Measurements from ENCODE around the gene TMEM18.

Gene TMEM18

GRCh38 chr2:650343-651310 is 26.6 kb downstream of the TMEM18 start:
- no peak for DNase-seq

- no peak for DNase-seq
Observed at GRCh38 chr2:649426-650342, 27.5 kb downstream of the TMEM18 start.

- DNase-seq = no peak
Observed at GRCh38 chr2:648476-649424, 28.5 kb downstream of the TMEM18 start.

GRCh38 chr2:647691-648231 is 29.4 kb downstream of the TMEM18 start:
- no peak for DNase-seq

- DNase-seq = no peak
Observed at GRCh38 chr2:647003-647560, 30.1 kb downstream of the TMEM18 start.

- no peak for DNase-seq
Observed at GRCh38 chr2:644871-645270, 32.3 kb downstream of the TMEM18 start.

- DNase-seq = no peak
Observed at GRCh38 chr2:643761-644160, 33.4 kb downstream of the TMEM18 start.

GRCh38 chr2:643334-643733 is 33.9 kb downstream of the TMEM18 start:
- DNase-seq = no peak

- no peak for DNase-seq
Observed at GRCh38 chr2:641872-642815, 35.1 kb downstream of the TMEM18 start.

GRCh38 chr2:641164-641871 is 35.9 kb downstream of the TMEM18 start:
- DNase-seq = no peak

- no peak for DNase-seq
Observed at GRCh38 chr2:639703-640102, 37.5 kb downstream of the TMEM18 start.

GRCh38 chr2:637804-638203 is 39.4 kb downstream of the TMEM18 start:
- no peak for DNase-seq

GRCh38 chr2:637406-637776 is 39.8 kb downstream of the TMEM18 start:
- no peak for DNase-seq

GRCh38 chr2:636641-637405 is 40.4 kb downstream of the TMEM18 start:
- DNase-seq = peak; percentile 30

- DNase-seq = no peak
Observed at GRCh38 chr2:635687-636621, 41.3 kb downstream of the TMEM18 start.

- DNase-seq = no peak
Observed at GRCh38 chr2:634636-635388, 42.4 kb downstream of the TMEM18 start.

- no peak for DNase-seq
Observed at GRCh38 chr2:634041-634440, 43.2 kb downstream of the TMEM18 start.

Measured in amniotic stem cell (primary cell).